H9 (cell line): ENCODE results near the gene SOHLH1. TPM values are rescaled to one million over a fixed set of nuclear protein-coding genes. Genes with fewer than 3 reads are reported as not detected.

Experiments
- DNase-seq: peaks from one replicate; pipeline ENCODE4 v3.0.0-alpha.2; 2017
- H2AFZ ChIP-seq: one replicate; pipeline ENCODE4 v1.6.1; 2013; ENCODE audit warnings: mild to moderate bottlenecking, low read length, control low read depth, moderate library complexity
- H2AK5ac ChIP-seq: 2 replicates; pipeline ENCODE4 v1.6.1; 2013; ENCODE audit warnings: low read length, control low read depth, mixed read lengths; ENCODE audit not compliant: insufficient read length
- H2BK120ac ChIP-seq: one replicate; pipeline ENCODE4 v1.6.1; 2013; ENCODE audit warnings: low read depth, mild to moderate bottlenecking, low read length, control low read depth, inconsistent platforms; ENCODE audit not compliant: poor library complexity, severe bottlenecking
- H2BK12ac ChIP-seq: 2 replicates; pipeline ENCODE4 v1.6.1; 2013; ENCODE audit warnings: low read length, control low read depth, mixed read lengths, low read depth; ENCODE audit not compliant: insufficient read length
- H2BK15ac ChIP-seq: 2 replicates; pipeline ENCODE4 v1.6.1; 2013; ENCODE audit warnings: low read depth, low read length, control low read depth
- H2BK20ac ChIP-seq: one replicate; pipeline ENCODE4 v1.6.1; 2013; ENCODE audit warnings: low read depth, mild to moderate bottlenecking, low read length, control low read depth, inconsistent platforms; ENCODE audit not compliant: poor library complexity, severe bottlenecking
- H2BK5ac ChIP-seq: 2 replicates; pipeline ENCODE4 v1.6.1; 2013; ENCODE audit warnings: low read length, control low read depth, mixed read lengths; ENCODE audit not compliant: insufficient read length
- H3K14ac ChIP-seq: 2 replicates; pipeline ENCODE4 v1.6.1; 2013; ENCODE audit warnings: low read length, control low read depth; ENCODE audit not compliant: insufficient read depth
- H3K18ac ChIP-seq: 2 replicates; pipeline ENCODE4 v1.6.1; 2013; ENCODE audit warnings: low read depth, mild to moderate bottlenecking, mixed read lengths, low read length, control low read depth; ENCODE audit not compliant: insufficient read length
- H3K23ac ChIP-seq: 2 replicates; pipeline ENCODE4 v1.6.1; 2013; ENCODE audit warnings: low read length, control low read depth, mixed read lengths, low read depth; ENCODE audit not compliant: insufficient read length
- H3K23me2 ChIP-seq: 2 replicates; pipeline ENCODE4 v1.6.1; 2013; ENCODE audit warnings: low read depth, mild to moderate bottlenecking, mixed read lengths, low read length, control low read depth; ENCODE audit not compliant: insufficient read length, poor library complexity, severe bottlenecking
- H3K27ac ChIP-seq: 2 replicates; pipeline ENCODE4 v1.5.1; 2013; ENCODE audit warnings: low read length, control low read depth, mixed read lengths, low read depth; ENCODE audit not compliant: insufficient read length
- H3K27me3 ChIP-seq: 2 replicates; pipeline ENCODE4 v1.6.1; 2013; ENCODE audit warnings: low read length, control low read depth, inconsistent platforms; ENCODE audit not compliant: insufficient read depth
- H3K4ac ChIP-seq: 2 replicates; pipeline ENCODE4 v1.6.1; 2013; ENCODE audit warnings: low read depth, mild to moderate bottlenecking, control low read depth, inconsistent platforms, low read length, moderate library complexity
- H3K4me1 ChIP-seq: 2 replicates; pipeline ENCODE4 v1.6.1; 2013; ENCODE audit warnings: low read length, control low read depth, inconsistent platforms; ENCODE audit not compliant: insufficient read depth
- H3K4me2 ChIP-seq: 2 replicates; pipeline ENCODE4 v1.6.1; 2013; ENCODE audit warnings: low read length, control low read depth, mixed read lengths; ENCODE audit not compliant: insufficient read length, insufficient read depth
- H3K56ac ChIP-seq: 2 replicates; pipeline ENCODE4 v1.6.1; 2013; ENCODE audit warnings: low read depth, mild to moderate bottlenecking, mixed read lengths, low read length, control low read depth; ENCODE audit not compliant: insufficient read length
- H3K79me1 ChIP-seq: 2 replicates; pipeline ENCODE4 v1.6.1; 2013; ENCODE audit warnings: low read depth, mild to moderate bottlenecking, moderate library complexity, low read length, control low read depth, inconsistent platforms; ENCODE audit not compliant: insufficient read depth, poor library complexity, severe bottlenecking
- H3K79me2 ChIP-seq: 2 replicates; pipeline ENCODE4 v1.6.1; 2013; ENCODE audit warnings: low read length, control low read depth, inconsistent platforms; ENCODE audit not compliant: insufficient read depth
- H3K9ac ChIP-seq: 2 replicates; pipeline ENCODE4 v1.6.1; 2013; ENCODE audit warnings: low read length, control low read depth, mixed read lengths; ENCODE audit not compliant: insufficient read length; ENCODE audit errors: extremely low read depth
- H3K9me3 ChIP-seq: one replicate; pipeline ENCODE4 v1.6.1; 2013; ENCODE audit warnings: low read depth, low read length, inconsistent platforms; ENCODE audit not compliant: control insufficient read depth
- H3T11ph ChIP-seq: one replicate; pipeline ENCODE4 v1.6.1; 2013; ENCODE audit warnings: mild to moderate bottlenecking, low read length, control low read depth, inconsistent platforms
- H4K20me1 ChIP-seq: one replicate; pipeline ENCODE4 v1.6.1; 2013; ENCODE audit not compliant: control insufficient read depth, insufficient read length, insufficient read depth
- H4K5ac ChIP-seq: 2 replicates; pipeline ENCODE4 v1.6.1; 2013; ENCODE audit warnings: low read depth, mild to moderate bottlenecking, mixed read lengths, low read length, control low read depth; ENCODE audit not compliant: insufficient read length
- H4K8ac ChIP-seq: replicated peaks from 2 replicates; pipeline ENCODE4 v1.6.1; 2013; ENCODE audit warnings: low read length, control low read depth, mixed read lengths, low read depth; ENCODE audit not compliant: insufficient read length
- H4K91ac ChIP-seq: 2 replicates; pipeline ENCODE4 v1.6.1; 2013; ENCODE audit warnings: low read depth, mild to moderate bottlenecking, moderate library complexity, mixed read lengths, low read length, control low read depth; ENCODE audit not compliant: insufficient read length
- H3K27ac Mint-ChIP-seq, 3 experiments: 2 replicates in 2 of 3; 3 replicates in 1 of 3; pipeline ENCODE4 v1.8.0; 2020 to 2021; ENCODE audit warnings: mixed read lengths in 3 of 3, mild to moderate bottlenecking in 1 of 3, moderate library complexity in 1 of 3
- H3K27me3 Mint-ChIP-seq: 2 replicates; pipeline ENCODE4 v1.8.0; 2021; ENCODE audit warnings: low read depth, mild to moderate bottlenecking, moderate library complexity, mixed read lengths
- H3K36me3 Mint-ChIP-seq, 3 experiments: 2 replicates in 2 of 3; 3 replicates in 1 of 3; pipeline ENCODE4 v1.8.0; 2020 to 2021; ENCODE audit warnings: low read depth in 3 of 3, mixed read lengths in 3 of 3; ENCODE audit not compliant: insufficient read depth in 1 of 3
- H3K4me1 Mint-ChIP-seq, 2 experiments: 2 replicates each; pipeline ENCODE4 v1.8.0; 2020; ENCODE audit warnings: mixed read lengths in 2 of 2
- H3K4me3 Mint-ChIP-seq, 2 experiments: 2 replicates in 1 of 2; 3 replicates in 1 of 2; pipeline ENCODE4 v1.8.0; 2020 to 2021; ENCODE audit warnings: mild to moderate bottlenecking in 2 of 2, mixed read lengths in 2 of 2, moderate library complexity in 1 of 2
- H3K9me3 Mint-ChIP-seq, 2 experiments: 2 replicates in 1 of 2; 3 replicates in 1 of 2; pipeline ENCODE4 v1.8.0; 2020; ENCODE audit warnings: mild to moderate bottlenecking in 2 of 2, mixed read lengths in 2 of 2, moderate library complexity in 1 of 2
- WGBS: extraction: QIAGEN DNeasy Blood & Tissue Kit; methylation state at CpG from one replicate; pipeline ENCODE4 v1.1.7; 2013; ENCODE audit warnings: missing lambda C conversion rate, low lambda C conversion rate, mixed read lengths; ENCODE audit not compliant: insufficient read length; ENCODE audit errors: extremely low coverage; 5-methylcytosine and 5-hydroxymethylcytosine counted together
- total RNA-seq: library from RNA; stranded (reverse); gene quantifications from 2 replicates; pipeline ENCODE4 v1.2.1, GENCODE V29; 2021
- TF ChIP-seq, protein P1 (sequence below): fragments of 200-600 bp; sonication (generic); conservative IDR thresholded peaks from 3 replicates; pipeline ENCODE4 v1.8.0; 2021; ENCODE audit warnings: antibody characterized with exemption, mild to moderate bottlenecking

Gene SOHLH1
- total RNA-seq, 1 experiment from 2014 or later: not detected

DNA sequence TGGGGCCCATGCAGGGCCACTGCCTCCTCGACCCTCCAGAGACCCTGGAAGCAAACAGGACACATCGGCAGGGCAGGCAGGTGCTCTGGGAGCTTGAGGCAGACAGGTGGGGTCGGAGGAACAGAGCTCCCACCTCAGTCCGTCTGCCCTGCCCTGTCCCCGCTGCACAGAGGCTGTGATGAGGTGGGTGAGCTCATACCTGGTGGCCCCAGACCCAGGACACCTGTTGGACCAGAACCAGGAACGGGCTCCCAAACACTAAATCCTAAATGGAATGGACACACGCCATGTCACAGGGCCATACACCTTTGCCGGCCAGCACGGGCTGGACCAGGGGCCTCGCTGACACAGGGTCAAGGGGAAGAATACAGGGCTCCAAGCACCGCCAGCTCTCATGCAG lies 5.5 kb downstream of the SOHLH1 start:
- Histone ChIP-seq H3T11ph (no peak overlapping the region), H2BK20ac (no peak overlapping the region), H3K27ac (no peak overlapping the region), H3K4me1 (no peaks in the 10 kb centered on the region), H3K18ac (no peak overlapping the region), H3K4ac (no peak overlapping the region), H2BK12ac (no peak overlapping the region), H3K4me2 (no peak overlapping the region), H4K20me1 (no peaks in the 10 kb centered on the region), H4K5ac (no peak overlapping the region), H3K23ac (no peak overlapping the region), H3K56ac (no peak overlapping the region), H3K9me3 (no peaks in the 10 kb centered on the region), H3K23me2 (no peaks in the 10 kb centered on the region), H3K79me2 (no peaks in the 10 kb centered on the region), H2AK5ac (no peak overlapping the region), H3K14ac (no peak overlapping the region), H3K9ac (no peak overlapping the region), H2BK5ac (no peak overlapping the region), H2BK15ac (no peak overlapping the region), H4K91ac (no peak overlapping the region), H2AFZ (no peak overlapping the region), H2BK120ac (no peak overlapping the region), H3K79me1 (no peaks in the 10 kb centered on the region), H4K8ac (no peak overlapping the region), H3K27me3 (no peaks in the 10 kb centered on the region)
- Mint-ChIP-seq H3K4me3 (no peak overlapping the region), H3K27me3 (peaks cover 2% of the 10 kb centered on the region; the same call in 1 of the 2 replicates), H3K27ac (no peak overlapping the region), H3K36me3 (no peaks in the 10 kb centered on the region; a peak in 1 of 7 replicates), H3K4me1 (peaks cover 9 to 13% of the 10 kb centered on the region in 2 experiments), H3K9me3 (no peaks in the 10 kb centered on the region; a peak in 1 of 5 replicates)
- TF ChIP-seq, protein P1, sequence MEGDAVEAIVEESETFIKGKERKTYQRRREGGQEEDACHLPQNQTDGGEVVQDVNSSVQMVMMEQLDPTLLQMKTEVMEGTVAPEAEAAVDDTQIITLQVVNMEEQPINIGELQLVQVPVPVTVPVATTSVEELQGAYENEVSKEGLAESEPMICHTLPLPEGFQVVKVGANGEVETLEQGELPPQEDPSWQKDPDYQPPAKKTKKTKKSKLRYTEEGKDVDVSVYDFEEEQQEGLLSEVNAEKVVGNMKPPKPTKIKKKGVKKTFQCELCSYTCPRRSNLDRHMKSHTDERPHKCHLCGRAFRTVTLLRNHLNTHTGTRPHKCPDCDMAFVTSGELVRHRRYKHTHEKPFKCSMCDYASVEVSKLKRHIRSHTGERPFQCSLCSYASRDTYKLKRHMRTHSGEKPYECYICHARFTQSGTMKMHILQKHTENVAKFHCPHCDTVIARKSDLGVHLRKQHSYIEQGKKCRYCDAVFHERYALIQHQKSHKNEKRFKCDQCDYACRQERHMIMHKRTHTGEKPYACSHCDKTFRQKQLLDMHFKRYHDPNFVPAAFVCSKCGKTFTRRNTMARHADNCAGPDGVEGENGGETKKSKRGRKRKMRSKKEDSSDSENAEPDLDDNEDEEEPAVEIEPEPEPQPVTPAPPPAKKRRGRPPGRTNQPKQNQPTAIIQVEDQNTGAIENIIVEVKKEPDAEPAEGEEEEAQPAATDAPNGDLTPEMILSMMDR: no peak
- WGBS: no CpG with 5 or more reads among the region's 11 CpGs
- no peak for DNase-seq
